Upper lobe of left lung (tissue), 4 donors: ENCODE data around the gene APOB.

ENCODE experiments used
- EP300 ChIP-seq, 4 donors: sonication (generic); formaldehyde crosslinking; IDR thresholded peaks; one replicate each; pipeline ENCODE4 v1.5.1; 2017; ENCODE audit warnings: antibody characterized with exemption in 4 of 4, control low read depth in 2 of 4
- POLR2A ChIP-seq, 4 donors: fragments of 450-650 bp; IDR thresholded peaks; one replicate each; pipeline ENCODE4 v1.5.1; 2016 to 2017; ENCODE audit warnings: antibody characterized with exemption in 4 of 4, mild to moderate bottlenecking in 2 of 4
- TF ChIP-seq, protein P1 (sequence below), 6 experiments: fragments of 450-650 bp in 4 of 6; fragments of 200-600 bp in 2 of 6; sonication (generic) in 2 of 6; IDR thresholded peaks; one replicate each; pipeline ENCODE4 v1.5.1; 2016 to 2019; ENCODE audit warnings: antibody characterized with exemption in 6 of 6

DNA sequence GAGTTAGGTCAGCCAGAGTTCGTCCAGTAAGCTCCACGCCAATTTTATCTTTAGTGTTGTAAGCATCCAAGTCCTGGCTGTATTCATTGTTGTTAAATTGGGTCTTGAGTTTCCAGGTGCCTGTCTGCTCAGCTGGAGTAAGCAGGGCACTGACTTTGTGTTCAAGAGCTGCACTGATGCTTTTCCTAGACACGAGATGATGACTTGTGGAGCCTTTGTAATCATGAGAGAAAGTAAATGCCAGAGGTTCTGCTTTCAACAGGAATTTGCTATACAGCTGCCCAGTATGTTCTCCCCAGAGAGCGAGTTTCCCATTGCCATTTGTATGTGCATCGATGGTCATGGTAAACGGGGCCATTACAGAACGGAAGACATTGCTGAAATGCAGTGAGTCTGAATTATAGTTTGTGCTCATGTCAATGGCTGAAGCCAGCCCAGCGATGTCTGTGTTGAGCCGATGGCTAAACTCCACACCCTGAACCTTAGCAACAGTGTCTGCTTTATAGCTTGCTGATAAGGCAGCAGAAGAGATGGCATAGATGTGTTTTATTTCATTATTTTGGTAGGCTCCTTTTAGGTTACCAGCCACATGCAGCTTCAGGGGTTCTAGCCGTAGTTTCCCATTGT, 32.9 kb downstream of the APOB start:
- TF ChIP-seq, protein P1, sequence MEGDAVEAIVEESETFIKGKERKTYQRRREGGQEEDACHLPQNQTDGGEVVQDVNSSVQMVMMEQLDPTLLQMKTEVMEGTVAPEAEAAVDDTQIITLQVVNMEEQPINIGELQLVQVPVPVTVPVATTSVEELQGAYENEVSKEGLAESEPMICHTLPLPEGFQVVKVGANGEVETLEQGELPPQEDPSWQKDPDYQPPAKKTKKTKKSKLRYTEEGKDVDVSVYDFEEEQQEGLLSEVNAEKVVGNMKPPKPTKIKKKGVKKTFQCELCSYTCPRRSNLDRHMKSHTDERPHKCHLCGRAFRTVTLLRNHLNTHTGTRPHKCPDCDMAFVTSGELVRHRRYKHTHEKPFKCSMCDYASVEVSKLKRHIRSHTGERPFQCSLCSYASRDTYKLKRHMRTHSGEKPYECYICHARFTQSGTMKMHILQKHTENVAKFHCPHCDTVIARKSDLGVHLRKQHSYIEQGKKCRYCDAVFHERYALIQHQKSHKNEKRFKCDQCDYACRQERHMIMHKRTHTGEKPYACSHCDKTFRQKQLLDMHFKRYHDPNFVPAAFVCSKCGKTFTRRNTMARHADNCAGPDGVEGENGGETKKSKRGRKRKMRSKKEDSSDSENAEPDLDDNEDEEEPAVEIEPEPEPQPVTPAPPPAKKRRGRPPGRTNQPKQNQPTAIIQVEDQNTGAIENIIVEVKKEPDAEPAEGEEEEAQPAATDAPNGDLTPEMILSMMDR (IDR thresholded peaks at IDR 0.05) = no peak
- no peak for TF ChIP-seq POLR2A (IDR thresholded peaks at IDR 0.05)
- TF ChIP-seq EP300 (IDR thresholded peaks at IDR 0.05) = no peak
